HS-5 (cell line): ENCODE data around the gene CA4.

Source experiments
- DNase-seq: peaks from one replicate; pipeline ENCODE4 v3.0.0-alpha.2; 2012; ENCODE audit warnings: low read depth

The CA4 gene

DNA sequence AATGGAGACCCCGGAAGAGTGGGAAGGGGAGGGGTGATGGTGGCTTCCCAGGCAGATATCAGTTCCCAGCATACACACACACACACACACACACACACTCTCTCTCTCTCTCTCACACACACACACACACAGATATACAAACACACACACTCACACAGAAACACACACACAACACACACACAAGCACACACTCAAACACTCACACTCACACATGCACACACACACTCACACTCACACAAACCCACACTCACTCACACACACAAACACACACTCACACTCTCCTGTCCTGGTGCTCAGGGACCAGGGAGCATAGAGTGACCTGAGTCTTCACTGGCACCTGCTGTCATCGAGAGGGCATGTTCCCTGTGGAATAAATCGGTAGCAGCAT lies 5.6 kb downstream of the CA4 start:
- no peak for DNase-seq

GRCh38 chr17:60155815-60156214 lies 6.0 kb downstream of the CA4 start:
- no peak for DNase-seq

DNA sequence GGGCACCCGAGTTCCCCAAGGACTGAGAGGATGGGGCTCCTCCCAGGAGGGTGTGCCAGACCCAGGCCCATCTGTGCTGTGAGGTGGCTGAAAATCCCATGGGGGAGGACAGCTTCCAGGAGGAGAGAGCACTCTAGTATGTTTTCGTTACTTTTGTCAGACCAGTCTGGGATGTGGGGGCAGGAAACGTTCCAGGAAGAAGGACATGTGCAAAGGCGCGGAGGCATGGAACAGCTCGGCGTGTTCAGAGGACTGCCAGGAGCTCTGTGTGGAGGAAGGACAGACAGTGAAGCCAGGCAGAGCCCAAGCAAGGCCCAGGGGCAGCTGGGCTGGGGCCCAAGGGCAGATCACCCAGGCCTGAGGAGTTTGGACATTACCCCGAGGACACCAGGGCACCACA lies 7.0 kb downstream of the CA4 start:
- no peak for DNase-seq

DNA sequence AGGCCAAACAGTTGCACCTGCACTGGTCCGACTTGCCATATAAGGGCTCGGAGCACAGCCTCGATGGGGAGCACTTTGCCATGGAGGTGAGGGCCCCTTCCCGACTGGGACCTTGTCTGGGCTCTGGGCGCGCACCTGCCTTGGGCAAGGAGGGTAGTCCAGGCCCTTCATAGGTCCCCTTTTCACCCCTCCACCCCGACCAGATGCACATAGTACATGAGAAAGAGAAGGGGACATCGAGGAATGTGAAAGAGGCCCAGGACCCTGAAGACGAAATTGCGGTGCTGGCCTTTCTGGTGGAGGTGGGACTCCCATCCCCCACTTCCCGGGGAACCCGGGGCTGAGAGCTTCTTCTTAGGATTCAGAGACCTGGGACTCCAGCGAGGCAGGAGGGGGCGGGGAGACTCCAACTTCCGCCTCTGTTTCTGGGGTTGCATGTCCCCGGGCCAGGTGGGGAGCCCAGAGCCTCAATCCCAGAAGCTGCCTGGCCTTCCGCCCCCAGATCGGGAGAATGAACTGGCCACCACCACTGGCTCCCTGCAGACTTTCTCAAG lies 7.8 kb downstream of the CA4 start:
- DNase-seq, result no peak

DNA sequence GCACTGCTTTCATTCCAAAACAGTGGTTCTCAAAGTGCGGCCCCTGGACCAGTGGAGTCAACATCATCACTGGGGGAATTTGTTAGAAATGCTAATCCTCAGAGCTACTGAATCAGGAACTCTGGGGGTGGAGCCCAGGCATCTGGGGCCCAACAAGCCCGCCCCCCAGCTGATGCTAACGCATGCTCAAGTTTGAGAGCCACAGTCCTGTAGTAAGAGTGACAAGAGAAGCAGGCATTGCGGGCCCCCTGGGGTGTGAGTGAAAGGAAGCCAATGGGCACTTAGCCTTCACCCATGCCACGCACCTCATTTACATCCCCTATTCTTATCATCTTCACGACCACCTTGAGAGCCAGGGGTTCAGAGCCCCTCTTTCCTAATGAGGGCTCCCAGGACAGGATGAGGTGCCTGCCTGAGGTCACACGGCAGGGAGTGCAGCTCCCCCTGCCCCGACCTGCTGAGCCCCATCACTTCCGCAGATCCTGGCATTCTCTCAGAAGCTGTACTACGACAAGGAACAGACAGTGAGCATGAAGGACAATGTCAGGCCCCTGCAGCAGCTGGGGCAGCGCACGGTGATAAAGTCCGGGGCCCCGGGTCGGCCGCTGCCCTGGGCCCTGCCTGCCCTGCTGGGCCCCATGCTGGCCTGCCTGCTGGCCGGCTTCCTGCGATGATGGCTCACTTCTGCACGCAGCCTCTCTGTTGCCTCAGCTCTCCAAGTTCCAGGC lies 9.1 kb downstream of the CA4 start:
- DNase-seq, result no peak

GRCh38 chr17:60159479-60159866 lies 9.7 kb downstream of the CA4 start:
- no peak for DNase-seq

DNA sequence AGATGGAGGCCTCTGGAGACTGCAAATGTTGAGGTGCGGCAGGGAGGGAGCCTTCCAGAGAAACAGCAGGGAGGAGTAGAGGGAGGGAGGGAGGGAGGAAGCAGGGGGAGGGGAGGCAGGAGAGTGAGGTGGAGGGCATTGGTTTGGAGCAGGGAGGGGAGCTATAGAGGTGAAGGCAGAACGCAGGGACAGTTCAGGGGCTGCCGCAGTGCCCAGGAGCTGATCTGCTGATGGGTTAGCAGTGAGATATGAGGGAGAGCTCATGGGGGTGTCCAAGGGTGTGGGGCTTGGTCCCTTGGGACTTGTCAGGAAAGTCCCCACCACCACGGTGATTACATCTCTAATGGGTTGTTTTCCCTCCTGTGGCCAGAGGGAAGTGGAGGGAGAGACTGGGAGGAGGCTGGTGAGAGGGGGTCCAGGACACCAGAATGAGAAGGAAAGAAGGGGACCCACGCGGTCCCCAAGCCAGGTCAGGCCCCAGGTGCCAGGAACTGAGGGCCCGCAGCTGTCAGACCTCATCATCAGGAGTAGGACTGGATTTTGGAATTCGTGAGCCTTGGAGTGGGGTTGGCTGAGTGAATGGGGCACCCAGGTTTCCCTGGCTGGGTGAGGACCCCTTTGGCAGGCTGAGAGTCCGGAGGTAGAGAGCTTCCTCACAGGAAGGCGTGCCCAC lies 11.2 kb downstream of the CA4 start:
- no peak for DNase-seq

DNA sequence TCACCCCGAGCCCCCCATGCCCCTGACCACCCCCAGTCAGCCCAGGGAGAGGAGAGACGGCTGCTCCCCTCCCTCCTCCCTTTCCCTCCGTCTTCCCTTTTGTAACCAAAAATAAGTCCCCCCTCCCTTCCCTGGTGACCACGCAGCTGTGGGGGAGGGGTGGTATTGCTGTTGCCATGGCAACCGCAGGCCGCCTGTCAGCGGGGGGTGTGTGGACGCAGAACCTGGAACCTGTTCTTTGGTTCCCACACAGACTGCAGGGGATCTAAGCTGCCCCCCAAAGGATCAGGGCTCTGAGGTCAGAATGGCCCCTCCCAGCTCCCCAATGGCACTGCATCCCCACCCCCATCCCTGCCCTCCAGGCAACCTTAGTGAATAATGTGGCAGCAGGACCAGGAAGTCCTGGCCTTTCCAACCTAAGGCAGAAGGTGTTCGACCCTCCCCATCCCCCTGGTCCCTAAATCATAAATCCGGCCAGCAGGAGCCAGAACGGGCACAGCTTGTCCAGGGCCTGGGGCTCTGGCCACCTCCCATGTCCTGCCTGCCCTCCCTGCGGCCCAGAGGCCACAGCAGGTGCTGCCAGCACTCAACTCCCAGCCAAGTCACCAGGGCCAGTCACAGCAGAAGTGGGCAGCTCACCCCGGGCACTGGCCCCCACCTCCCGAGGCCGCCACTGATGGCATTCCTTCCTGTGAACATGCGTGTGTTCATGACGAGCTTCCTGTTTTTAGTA lies 12.0 kb downstream of the CA4 start:
- no peak for DNase-seq

DNA sequence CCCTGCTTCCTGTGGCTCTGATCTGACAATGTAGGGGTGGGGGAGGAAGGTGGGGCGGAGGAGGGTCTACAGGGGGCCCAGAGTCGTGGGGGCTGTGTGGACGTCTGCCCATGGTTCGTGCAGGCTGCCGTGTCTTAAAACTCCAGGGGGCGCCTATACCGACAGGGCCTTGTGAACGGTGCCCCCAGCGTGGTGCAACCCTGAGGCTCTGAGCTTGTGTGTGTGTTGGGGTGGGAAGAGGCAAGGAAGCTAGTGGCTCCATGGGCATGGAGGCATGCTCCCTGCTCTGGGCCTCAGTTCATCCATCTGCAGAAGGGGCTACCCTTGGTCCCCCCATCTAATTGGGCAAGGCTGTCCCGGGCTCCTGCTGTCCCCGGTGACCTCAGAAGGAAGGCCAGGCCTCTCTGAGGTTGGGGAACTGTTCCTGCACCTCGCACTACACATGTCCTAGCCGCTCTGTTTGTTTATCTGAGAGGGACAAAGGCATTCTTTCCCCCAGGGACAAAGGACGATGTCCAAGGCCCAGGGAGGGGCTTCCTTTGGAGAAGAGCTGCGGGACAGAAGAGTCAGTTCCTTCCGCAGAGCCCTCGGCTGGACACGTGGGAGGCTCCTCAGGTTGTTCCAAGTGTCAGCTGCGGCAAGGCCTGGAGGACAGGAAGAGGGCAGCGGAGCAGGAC lies 13.5 kb downstream of the CA4 start:
- no peak for DNase-seq

GRCh38 chr17:60164164-60164563 lies 14.4 kb downstream of the CA4 start:
- no peak for DNase-seq

DNA sequence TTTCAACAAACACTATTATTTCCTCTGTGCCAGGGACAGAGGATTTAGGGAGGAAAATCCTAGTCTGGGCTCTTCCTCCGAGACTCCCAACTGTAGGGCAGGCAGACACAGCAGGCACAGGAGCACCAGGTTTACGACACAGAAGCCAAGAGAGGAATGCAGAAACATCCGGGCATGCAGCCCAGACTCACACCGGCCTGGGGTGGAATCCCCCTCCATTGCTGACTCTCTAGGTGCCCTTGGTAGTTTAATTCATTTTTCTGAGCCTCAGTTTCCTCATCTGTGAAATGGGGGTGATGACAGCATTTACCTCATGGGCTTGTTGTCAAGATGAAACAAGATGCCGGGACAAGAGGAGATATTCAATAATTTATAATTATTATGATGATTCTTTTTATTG lies 14.9 kb downstream of the CA4 start:
- no peak for DNase-seq

- DNase-seq, result no peak
Observed at GRCh38 chr17:60165223-60165622, 15.4 kb downstream of the CA4 start.

GRCh38 chr17:60165971-60166370 lies 16.2 kb downstream of the CA4 start:
- no peak for DNase-seq

DNA sequence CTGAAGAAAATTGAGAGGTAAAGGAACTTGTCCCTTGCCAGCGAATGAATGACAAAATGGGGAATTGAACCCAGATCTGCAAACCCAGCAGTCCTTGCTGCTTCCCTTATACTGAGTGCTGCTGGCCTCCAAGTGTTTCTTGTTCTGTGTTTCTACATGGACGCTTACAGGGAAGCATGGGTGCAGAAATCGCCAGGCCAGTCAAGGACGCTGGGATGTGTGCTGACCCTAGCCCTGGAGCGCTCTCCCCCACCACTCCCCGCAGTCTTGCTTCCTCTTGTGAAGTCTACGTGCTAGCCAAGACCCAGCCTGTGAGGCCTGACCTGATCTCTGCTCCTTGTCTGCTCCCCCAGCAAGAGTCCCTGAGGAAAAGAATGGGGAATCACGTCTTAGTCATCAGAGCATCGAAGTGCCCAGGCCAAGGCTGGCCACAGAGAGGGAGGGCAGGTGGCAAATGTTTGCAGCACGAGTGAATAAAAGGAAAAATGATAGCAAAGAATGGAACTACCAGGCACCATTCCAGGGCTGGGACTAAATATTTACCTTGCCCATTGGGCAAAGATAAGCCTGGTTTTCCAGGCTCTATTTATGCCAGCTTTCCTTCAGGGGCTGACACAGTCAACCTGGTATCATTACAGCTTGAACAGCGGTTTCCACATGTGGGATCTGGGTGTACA lies 17.4 kb downstream of the CA4 start:
- no peak for DNase-seq

- no peak for DNase-seq
Observed at GRCh38 chr17:60168654-60169053, 18.9 kb downstream of the CA4 start.

- no peak for DNase-seq
Observed at GRCh38 chr17:60169921-60170817, 20.4 kb downstream of the CA4 start.

GRCh38 chr17:60170835-60171752 lies 21.3 kb downstream of the CA4 start:
- no peak for DNase-seq

DNA sequence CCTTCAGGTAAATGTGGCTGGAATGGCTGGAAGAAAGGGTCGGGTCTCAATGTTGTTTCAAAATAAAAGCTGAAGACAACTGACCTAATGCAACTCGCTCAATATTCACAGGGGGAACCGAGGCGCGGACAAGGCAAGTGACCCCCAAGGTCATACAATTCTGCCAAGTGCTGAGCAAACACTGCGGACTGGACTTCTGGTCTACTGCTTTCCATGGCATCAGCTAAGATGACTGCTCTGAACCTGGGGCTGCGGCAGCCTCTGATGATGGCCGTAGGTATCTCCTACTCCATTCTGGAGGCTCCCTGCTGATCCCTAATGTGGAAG lies 21.9 kb downstream of the CA4 start:
- no peak for DNase-seq

GRCh38 chr17:60173304-60173819 lies 23.6 kb downstream of the CA4 start:
- no peak for DNase-seq

- no peak for DNase-seq
Observed at GRCh38 chr17:60174035-60174434, 24.3 kb downstream of the CA4 start.
